CD4-positive, alpha-beta memory T cell (primary cell): ENCODE results near the gene LHX8. TPM values are rescaled to one million over a fixed set of nuclear protein-coding genes. Genes with fewer than 3 reads are reported as not detected.

Experiments used
- CTCF ChIA-PET: fragments of 350-600 bp; sonication (Branson Sonifier 250); formaldehyde crosslinking; loops from one replicate; lab custom pipeline; 2021; ENCODE audit warnings: inconsistent platforms; ENCODE audit not compliant: partially characterized antibody; lab: Charles Lee
- POLR2A ChIA-PET: fragments of 350-600 bp; sonication (Branson Sonifier 250); formaldehyde crosslinking; loops from one replicate; lab custom pipeline; 2021; ENCODE audit not compliant: partially characterized antibody; lab: Charles Lee
- DNase-seq, 5 donors: peaks; one replicate each; pipeline versions ENCODE4 v3.0.0 to v3.0.0-alpha.2; 2020 to 2022; ENCODE audit warnings: mixed read lengths in 1 of 5
- H3K27ac ChIP-seq: one replicate; pipeline ENCODE4 v1.7.0; 2013; ENCODE audit warnings: low read depth, low read length
- H3K27me3 ChIP-seq: 2 replicates; pipeline ENCODE4 v1.7.0; 2013; ENCODE audit warnings: mild to moderate bottlenecking, low read length, moderate library complexity; ENCODE audit not compliant: insufficient read depth
- H3K36me3 ChIP-seq: 2 replicates; pipeline ENCODE4 v1.7.0; 2013; ENCODE audit warnings: mild to moderate bottlenecking, low read length, moderate library complexity; ENCODE audit not compliant: insufficient read depth
- H3K4me1 ChIP-seq: 2 replicates; pipeline ENCODE4 v1.7.0; 2013; ENCODE audit warnings: mild to moderate bottlenecking, low read length, moderate library complexity; ENCODE audit not compliant: insufficient read depth
- H3K4me3 ChIP-seq, 2 donors: one replicate each; pipeline ENCODE4 v1.7.0; 2013; ENCODE audit warnings: low read length in 2 of 2, mild to moderate bottlenecking in 1 of 2
- H3K9me3 ChIP-seq, 2 donors: one replicate each; pipeline ENCODE4 v1.7.0; 2013; ENCODE audit warnings: low read length in 2 of 2, control low read depth in 1 of 2; ENCODE audit not compliant: control insufficient read depth in 1 of 2
- H3K27ac Mint-ChIP-seq, 7 donors: one replicate each; pipeline ENCODE4 v1.8.0; 2020 to 2021; ENCODE audit warnings: mixed read lengths in 7 of 7, mild to moderate bottlenecking in 6 of 7, inconsistent platforms in 3 of 7, moderate library complexity in 3 of 7
- H3K27me3 Mint-ChIP-seq, 2 donors: one replicate each; pipeline ENCODE4 v1.8.0; 2020 to 2021; ENCODE audit warnings: mixed read lengths in 2 of 2
- H3K36me3 Mint-ChIP-seq, 2 donors: one replicate each; pipeline ENCODE4 v1.8.0; 2020 to 2021; ENCODE audit warnings: mixed read lengths in 2 of 2, inconsistent platforms in 1 of 2, mild to moderate bottlenecking in 1 of 2
- H3K4me1 Mint-ChIP-seq, 4 donors: one replicate each; pipeline ENCODE4 v1.8.0; 2020 to 2021; ENCODE audit warnings: mixed read lengths in 4 of 4, mild to moderate bottlenecking in 1 of 4
- H3K4me3 Mint-ChIP-seq, 8 donors: one replicate each; pipeline ENCODE4 v1.8.0; 2020 to 2021; ENCODE audit warnings: mixed read lengths in 8 of 8, mild to moderate bottlenecking in 7 of 8, moderate library complexity in 6 of 8, inconsistent platforms in 3 of 8
- H3K9me3 Mint-ChIP-seq, 8 donors: one replicate each; pipeline ENCODE4 v1.8.0; 2020 to 2021; ENCODE audit warnings: mixed read lengths in 8 of 8, mild to moderate bottlenecking in 5 of 8, inconsistent platforms in 3 of 8, moderate library complexity in 1 of 8
- intact Hi-C: fragments of 100-400 bp; cut with micrococcal nuclease; formaldehyde crosslinking; loops from one replicate; pipeline ENCODE4 v1.15.1; 2023
- polyA plus RNA-seq, 2 donors: library from polyadenylated mRNA; unstranded; fragments of 300-500 nt; fragmentation: Illumina TruSeq; gene quantifications; one replicate each; pipeline ENCODE4 v1.2.3, GENCODE V29; 2021
- total RNA-seq, 2 experiments: library from RNA; stranded (reverse); gene quantifications; one replicate each; pipeline ENCODE4 v1.2.3, GENCODE V29; 2021

LHX8 gene
- total and polyA plus RNA-seq, 4 experiments from 2014 or later: not detected

DNA sequence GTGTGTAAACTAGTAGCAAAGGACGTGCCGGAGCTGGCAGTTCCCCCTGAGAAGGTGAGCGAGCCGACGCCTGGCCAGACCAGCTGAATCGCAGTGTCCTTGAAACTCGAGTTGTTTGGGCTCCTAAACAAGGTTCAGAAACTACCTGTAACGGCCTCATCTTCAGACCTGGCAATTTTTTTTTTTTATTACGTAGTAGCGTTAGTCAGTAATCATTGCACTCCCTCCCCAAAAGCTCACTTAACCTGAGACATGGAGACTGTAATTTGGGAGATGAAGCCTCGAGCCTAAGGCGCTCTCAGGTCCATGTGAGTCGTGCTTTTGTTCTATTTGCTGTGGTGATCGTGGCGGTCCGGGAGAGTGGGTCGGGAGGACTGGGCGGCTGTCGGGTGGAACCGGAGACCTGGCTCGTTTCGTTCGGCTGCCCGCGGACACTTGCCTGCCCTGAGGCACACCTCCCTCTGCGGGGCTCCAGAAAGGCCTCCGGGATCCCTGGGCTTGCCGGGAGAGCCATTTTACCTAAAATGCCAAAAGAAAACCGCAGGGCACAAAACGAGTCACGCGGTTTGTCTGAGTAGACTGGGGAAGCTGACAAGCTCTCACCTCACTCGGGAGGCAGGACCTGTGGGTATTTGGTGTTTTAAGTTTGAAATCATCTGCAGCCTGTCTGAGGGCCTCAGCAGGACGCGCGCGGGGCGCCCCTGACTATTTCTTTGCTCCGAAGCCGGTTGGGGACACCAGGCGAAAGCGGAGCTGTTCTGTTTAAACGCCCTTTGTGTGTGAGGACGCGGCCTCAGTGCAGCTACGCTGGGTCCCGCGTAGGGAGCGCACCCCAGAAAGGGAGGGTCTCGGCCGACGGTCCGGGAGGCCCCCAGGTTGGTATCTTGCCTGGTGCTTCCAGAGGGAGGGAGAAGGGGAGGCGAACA, 722 bp downstream of the LHX8 start:
- no peaks in the 10 kb centered on the region for H3K4me1 ChIP-seq
- H3K9me3 ChIP-seq: no peaks in the 10 kb centered on the region
- H3K27ac ChIP-seq: no peak overlapping the region
- no peaks in the 10 kb centered on the region for H3K36me3 Mint-ChIP-seq
- ChIA-PET CTCF (no interaction called here), POLR2A (no interaction called here)
- DNase-seq: no peak
- H3K36me3 ChIP-seq: no peaks in the 10 kb centered on the region
- peaks cover 3 to 17% (median 8%) of the 10 kb centered on the region in 4 donors for H3K4me1 Mint-ChIP-seq
- H3K27me3 ChIP-seq: peaks cover 41% of the 10 kb centered on the region
- H3K4me3 Mint-ChIP-seq: peak overlapping the region in 7 of 8 donors; percentile 24 to 72 (median 51)
- H3K4me3 ChIP-seq: no peak overlapping the region
- peaks cover 0 to 24% (median 15%) of the 10 kb centered on the region in 8 donors for H3K9me3 Mint-ChIP-seq
- no peak overlapping the region for H3K27ac Mint-ChIP-seq
- intact Hi-C loops: no loop called here
- peaks cover 53 to 63% of the 10 kb centered on the region in 2 donors for H3K27me3 Mint-ChIP-seq

- peaks cover 0 to 24% (median 14%) of the 10 kb centered on the region in 8 donors for H3K9me3 Mint-ChIP-seq
- no peak overlapping the region for H3K27ac ChIP-seq
- no peaks in the 10 kb centered on the region for H3K36me3 ChIP-seq
- H3K4me1 ChIP-seq: no peaks in the 10 kb centered on the region
- no peak overlapping the region for H3K4me3 ChIP-seq
- peaks cover 40% of the 10 kb centered on the region for H3K27me3 ChIP-seq
- peaks cover 3 to 17% (median 8%) of the 10 kb centered on the region in 4 donors for H3K4me1 Mint-ChIP-seq
- H3K9me3 ChIP-seq: no peaks in the 10 kb centered on the region
- peaks cover 53 to 59% of the 10 kb centered on the region in 2 donors for H3K27me3 Mint-ChIP-seq
- POLR2A ChIA-PET: no interaction called here
- CTCF ChIA-PET: no interaction called here
- no peaks in the 10 kb centered on the region for H3K36me3 Mint-ChIP-seq
- DNase-seq: no peak
- intact Hi-C loops: no loop called here
- peak overlapping the region in 7 of 8 donors; percentile 20 to 72 (median 51) for H3K4me3 Mint-ChIP-seq
- H3K27ac Mint-ChIP-seq: no peak overlapping the region
Measured at GRCh38 chr1:75135573-75136194, 1.5 kb downstream of the LHX8 start.

DNA sequence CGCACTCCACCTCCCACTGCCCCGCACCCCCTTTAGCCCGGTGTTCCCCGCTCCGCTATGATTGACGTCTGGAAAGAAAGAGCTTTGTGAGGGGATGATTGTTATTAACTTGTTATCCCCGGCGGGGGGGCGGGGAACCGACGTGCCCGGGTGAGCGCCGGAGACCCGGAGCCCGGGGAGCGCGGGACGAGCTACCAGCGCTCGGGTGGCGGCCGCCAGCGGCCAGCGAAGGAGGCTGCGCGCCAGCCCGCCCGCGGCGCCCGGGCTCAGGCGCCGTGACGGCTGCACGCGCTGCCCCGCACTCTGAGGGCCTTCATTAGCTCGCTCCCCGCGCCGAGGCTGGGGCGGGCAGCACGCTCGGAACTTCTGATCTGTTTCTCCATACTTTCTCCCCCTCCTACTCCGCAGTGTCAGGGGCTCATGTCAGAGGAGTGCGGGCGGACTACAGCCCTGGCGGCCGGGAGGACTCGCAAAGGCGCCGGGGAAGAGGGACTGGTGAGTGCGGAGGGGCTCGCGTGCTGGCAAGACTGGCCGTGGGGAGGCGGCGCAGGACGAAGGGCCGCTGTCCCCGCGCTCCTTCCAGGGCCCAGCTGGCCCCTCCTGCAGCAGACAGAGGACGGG, 2.1 kb downstream of the LHX8 start:
- no peak overlapping the region for H3K4me3 ChIP-seq
- H3K27ac ChIP-seq: no peak overlapping the region
- peaks cover 34% of the 10 kb centered on the region for H3K27me3 ChIP-seq
- no peaks in the 10 kb centered on the region for H3K9me3 ChIP-seq
- H3K36me3 Mint-ChIP-seq: no peaks in the 10 kb centered on the region
- intact Hi-C loops: no loop called here
- peaks cover 0 to 23% (median 14%) of the 10 kb centered on the region in 8 donors for H3K9me3 Mint-ChIP-seq
- H3K27me3 Mint-ChIP-seq: peaks cover 52 to 53% of the 10 kb centered on the region in 2 donors
- no peaks in the 10 kb centered on the region for H3K4me1 ChIP-seq
- POLR2A ChIA-PET: no interaction called here
- peak overlapping the region in 4 of 8 donors; percentile 20 to 43 (median 26) for H3K4me3 Mint-ChIP-seq
- no peak overlapping the region for H3K27ac Mint-ChIP-seq
- no peaks in the 10 kb centered on the region for H3K36me3 ChIP-seq
- H3K4me1 Mint-ChIP-seq: peaks cover 3 to 17% (median 8%) of the 10 kb centered on the region in 4 donors
- no peak for DNase-seq
- CTCF ChIA-PET: no interaction called here

DNA sequence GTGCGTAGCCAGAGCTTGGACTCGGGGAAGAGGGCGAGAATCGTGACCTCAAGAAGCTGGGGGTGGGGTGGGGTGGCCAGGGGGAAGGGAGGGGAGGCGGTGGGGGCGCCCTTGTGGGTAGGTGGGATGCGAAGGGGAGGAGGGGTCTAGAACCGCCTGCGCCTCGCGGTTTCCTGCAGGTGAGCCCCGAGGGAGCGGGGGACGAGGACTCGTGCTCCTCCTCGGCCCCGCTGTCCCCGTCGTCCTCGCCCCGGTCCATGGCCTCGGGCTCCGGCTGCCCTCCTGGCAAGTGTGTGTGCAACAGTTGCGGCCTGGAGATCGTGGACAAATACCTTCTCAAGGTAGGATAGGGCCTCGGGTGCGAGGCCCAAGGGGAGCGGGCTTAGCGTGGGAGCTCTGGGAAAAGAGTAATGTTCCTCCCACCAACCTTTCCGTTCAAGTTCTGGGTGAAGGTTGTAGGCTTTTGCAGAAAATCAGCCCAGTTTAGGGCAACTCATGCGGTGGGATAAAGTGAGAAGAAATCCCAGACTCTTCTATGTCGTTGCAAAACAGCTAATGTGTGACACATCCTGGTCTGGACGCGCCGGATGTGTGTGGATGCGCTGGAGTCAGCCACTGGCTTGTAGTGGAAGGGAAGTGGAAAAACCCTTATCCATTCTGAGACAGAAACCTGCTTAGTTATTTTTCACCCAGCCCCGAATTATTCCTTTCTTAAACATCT, 2.9 kb downstream of the LHX8 start:
- ChIA-PET POLR2A (no interaction called here), CTCF (no interaction called here)
- intact Hi-C loops: no loop called here

DNA sequence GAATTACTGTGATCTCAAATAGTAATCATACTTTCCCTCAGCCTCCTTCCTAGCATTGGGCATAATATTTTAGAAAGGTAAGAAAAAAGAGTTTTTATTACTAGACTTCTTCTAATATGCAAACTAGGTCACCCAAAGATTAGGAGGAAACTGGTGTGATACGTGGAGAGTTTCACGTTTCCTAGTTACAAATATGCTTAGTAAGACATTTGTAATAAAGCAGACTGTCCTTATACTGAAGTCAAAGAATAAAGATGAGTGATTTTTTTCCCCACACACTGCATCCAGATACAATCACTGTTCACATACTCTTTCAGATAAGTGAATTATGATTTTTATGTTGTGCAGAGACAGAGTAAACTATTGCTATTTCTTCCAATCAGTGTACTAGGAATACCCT, 17.9 kb downstream of the LHX8 start:
- no peak for DNase-seq
- Mint-ChIP-seq H3K4me3 (no peak overlapping the region), H3K4me1 (no peaks in the 10 kb centered on the region), H3K27ac (no peak overlapping the region), H3K9me3 (peaks cover 0 to 11% (median 4%) of the 10 kb centered on the region in 8 donors), H3K27me3 (no peaks in the 10 kb centered on the region), H3K36me3 (no peaks in the 10 kb centered on the region)
- Histone ChIP-seq H3K9me3 (no peaks in the 10 kb centered on the region), H3K4me1 (no peaks in the 10 kb centered on the region), H3K27me3 (no peaks in the 10 kb centered on the region), H3K36me3 (no peaks in the 10 kb centered on the region), H3K4me3 (no peak overlapping the region), H3K27ac (no peak overlapping the region)
- ChIA-PET POLR2A (no interaction called here), CTCF (no interaction called here)
- intact Hi-C loops: no loop called here

More for the DNA sequence above, 2.9 kb downstream of the LHX8 start:
- Histone ChIP-seq H3K27me3 (peaks cover 32% of the 10 kb centered on the region), H3K27ac (no peak overlapping the region), H3K4me3 (no peak overlapping the region), H3K9me3 (no peaks in the 10 kb centered on the region), H3K36me3 (no peaks in the 10 kb centered on the region), H3K4me1 (no peaks in the 10 kb centered on the region)
- Mint-ChIP-seq H3K27me3 (peaks cover 46 to 48% of the 10 kb centered on the region in 2 donors), H3K27ac (no peak overlapping the region), H3K9me3 (peaks cover 0 to 20% (median 12%) of the 10 kb centered on the region in 8 donors), H3K4me1 (peaks cover 3 to 17% (median 8%) of the 10 kb centered on the region in 4 donors), H3K4me3 (peak overlapping the region in 1 of 8 donors; percentile 34), H3K36me3 (no peaks in the 10 kb centered on the region)
- no peak for DNase-seq

DNA sequence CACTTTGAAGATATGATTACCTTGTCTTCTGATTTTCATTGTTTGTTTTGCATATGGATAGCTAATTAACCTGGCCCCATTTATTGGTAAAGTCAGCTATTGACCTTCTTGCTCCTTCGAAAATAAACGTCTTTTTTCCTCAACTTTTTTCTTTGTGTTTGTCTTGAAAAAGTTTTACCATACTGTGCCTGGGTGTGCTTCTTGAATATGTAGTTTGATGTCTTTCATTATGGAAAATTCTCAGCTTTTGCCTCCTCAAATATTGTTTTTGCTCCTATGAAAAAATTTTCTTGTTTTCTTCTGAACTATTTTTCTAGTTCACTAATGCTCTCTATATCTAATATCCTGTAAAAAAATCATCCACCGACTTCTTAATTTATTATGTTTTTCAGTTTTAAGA, 25.0 kb downstream of the LHX8 start:
- Mint-ChIP-seq H3K27ac (no peak overlapping the region), H3K9me3 (peaks cover 0 to 6% (median 1%) of the 10 kb centered on the region in 8 donors), H3K36me3 (no peaks in the 10 kb centered on the region), H3K4me3 (no peak overlapping the region), H3K27me3 (no peaks in the 10 kb centered on the region), H3K4me1 (no peaks in the 10 kb centered on the region)
- Histone ChIP-seq H3K9me3 (no peaks in the 10 kb centered on the region), H3K4me1 (no peaks in the 10 kb centered on the region), H3K36me3 (no peaks in the 10 kb centered on the region), H3K4me3 (no peak overlapping the region), H3K27ac (no peak overlapping the region), H3K27me3 (no peaks in the 10 kb centered on the region)
- intact Hi-C loops: no loop called here
- DNase-seq: no peak
- CTCF ChIA-PET: no interaction called here
- POLR2A ChIA-PET: no interaction called here
